Tibial nerve (tissue), 4 donors: ENCODE measurements around the gene GRIN2A. TPM values are rescaled to one million over a fixed set of nuclear protein-coding genes. Genes with fewer than 3 reads are reported as not detected.

Experiments
- DNase-seq, 2 donors: peaks; one replicate each; pipeline ENCODE4 v3.0.0-alpha.2; 2019; ENCODE audit warnings: low spot score in 2 of 2
- H3K27ac ChIP-seq, 4 donors: fragments of 200-600 bp; sonication (generic) in 3 of 4; one replicate each; pipeline ENCODE4 v1.5.1; 2017 to 2019; ENCODE audit warnings: mild to moderate bottlenecking in 1 of 4
- H3K27me3 ChIP-seq, 2 donors: fragments of 200-600 bp; sonication (generic) in 1 of 2; one replicate each; pipeline versions ENCODE4 v1.5.1 to v1.6.0; 2017 to 2019
- H3K36me3 ChIP-seq, 3 donors: fragments of 200-600 bp; sonication (generic); one replicate each; pipeline ENCODE4 v1.5.1; 2018 to 2019
- H3K4me1 ChIP-seq, 4 donors: fragments of 200-600 bp; sonication (generic) in 3 of 4; one replicate each; pipeline ENCODE4 v1.5.1; 2017 to 2019
- H3K4me3 ChIP-seq, 4 donors: fragments of 200-600 bp; sonication (generic) in 3 of 4; one replicate each; pipeline ENCODE4 v1.5.1; 2017 to 2019; ENCODE audit warnings: mild to moderate bottlenecking in 1 of 4, moderate library complexity in 1 of 4
- H3K9me3 ChIP-seq, 4 donors: fragments of 200-600 bp; sonication (generic) in 3 of 4; one replicate each; pipeline ENCODE4 v1.5.1; 2017 to 2019
- EP300 ChIP-seq, 2 donors: sonication (generic); formaldehyde crosslinking; IDR thresholded peaks; one replicate each; pipeline ENCODE4 v1.6.1; 2017; ENCODE audit warnings: antibody characterized with exemption in 2 of 2, mild to moderate bottlenecking in 1 of 2
- POLR2A ChIP-seq, 2 donors: fragments of 450-650 bp; IDR thresholded peaks; one replicate each; pipeline ENCODE4 v1.6.1; 2017; ENCODE audit warnings: antibody characterized with exemption in 2 of 2, mild to moderate bottlenecking in 2 of 2, moderate library complexity in 2 of 2
- WGBS, 2 donors: methylation state at CpG; one replicate each; pipeline ENCODE4 v1.1.5; 2018; 5-methylcytosine and 5-hydroxymethylcytosine counted together
- total RNA-seq, 4 donors: library from RNA; depleted of rRNA; stranded (reverse); fragments of >200 nt; gene quantifications; one replicate each; pipeline ENCODE4 v1.1.0, GENCODE V29; 2016
- TF ChIP-seq, protein P1 (sequence below), 5 experiments: fragments of 200-600 bp in 3 of 5; fragments of 450-650 bp in 2 of 5; sonication (generic) in 3 of 5; IDR thresholded peaks; one replicate each; pipeline ENCODE4 v1.5.1; 2016 to 2019; ENCODE audit warnings: antibody characterized with exemption in 5 of 5, mild to moderate bottlenecking in 3 of 5, moderate library complexity in 2 of 5

Gene GRIN2A
- total RNA-seq, 4 donors from 2014 or later, result under 0.01 to 0.44 (median 0.39) TPM; not detected in 1

DNA sequence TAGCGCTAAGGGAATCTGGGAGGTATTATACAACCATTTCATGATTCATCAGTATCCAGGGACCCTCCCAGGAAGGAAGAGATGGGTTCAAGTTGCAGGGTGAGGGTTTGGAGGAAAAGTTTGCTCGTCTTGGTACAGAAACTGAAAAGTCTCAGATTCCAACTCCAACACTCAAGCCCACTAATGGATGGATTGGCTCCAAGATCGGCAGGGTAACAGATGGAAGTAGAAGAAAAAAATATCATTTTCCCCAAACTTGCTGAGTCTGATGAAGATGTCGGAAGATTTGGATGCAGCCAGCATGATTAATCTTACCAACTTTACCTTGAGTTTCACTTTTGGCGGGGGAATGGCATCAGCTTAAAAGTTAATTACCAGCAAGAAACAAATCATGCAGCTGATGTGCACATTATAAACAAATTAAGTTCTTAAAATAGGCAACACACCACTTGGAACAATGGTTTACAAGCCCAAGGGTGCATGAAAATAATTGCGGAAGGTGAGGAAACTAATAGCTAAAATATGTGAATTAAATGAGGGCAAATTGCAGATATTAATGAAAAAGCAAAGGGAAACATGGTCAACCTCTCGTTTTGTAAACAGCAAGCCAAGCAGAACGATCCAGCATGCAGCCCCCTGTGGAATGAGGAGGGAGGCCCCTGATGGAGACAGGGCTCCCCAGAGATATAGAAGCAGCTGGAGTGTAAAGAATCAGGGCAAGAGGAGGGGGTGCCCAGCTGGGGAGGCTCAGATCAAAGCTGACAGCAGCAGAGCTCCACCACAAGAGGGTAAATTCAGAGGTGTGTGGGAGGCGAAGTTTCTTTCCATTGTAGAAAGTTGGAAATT is 44.1 kb upstream of the GRIN2A start:
- no peak overlapping the region for H3K27ac ChIP-seq
- H3K9me3 ChIP-seq, result peaks cover 0 to under 1% (median 0%) of the 10 kb centered on the region in 4 donors
- no peaks in the 10 kb centered on the region for H3K27me3 ChIP-seq
- WGBS, 2 donors, result 63 to 69% methylated on average over 9 of the region's 9 CpGs
- TF ChIP-seq POLR2A (IDR thresholded peaks at IDR 0.05) (no peak), EP300 (IDR thresholded peaks at IDR 0.05) (no peak)
- TF ChIP-seq, protein P1, sequence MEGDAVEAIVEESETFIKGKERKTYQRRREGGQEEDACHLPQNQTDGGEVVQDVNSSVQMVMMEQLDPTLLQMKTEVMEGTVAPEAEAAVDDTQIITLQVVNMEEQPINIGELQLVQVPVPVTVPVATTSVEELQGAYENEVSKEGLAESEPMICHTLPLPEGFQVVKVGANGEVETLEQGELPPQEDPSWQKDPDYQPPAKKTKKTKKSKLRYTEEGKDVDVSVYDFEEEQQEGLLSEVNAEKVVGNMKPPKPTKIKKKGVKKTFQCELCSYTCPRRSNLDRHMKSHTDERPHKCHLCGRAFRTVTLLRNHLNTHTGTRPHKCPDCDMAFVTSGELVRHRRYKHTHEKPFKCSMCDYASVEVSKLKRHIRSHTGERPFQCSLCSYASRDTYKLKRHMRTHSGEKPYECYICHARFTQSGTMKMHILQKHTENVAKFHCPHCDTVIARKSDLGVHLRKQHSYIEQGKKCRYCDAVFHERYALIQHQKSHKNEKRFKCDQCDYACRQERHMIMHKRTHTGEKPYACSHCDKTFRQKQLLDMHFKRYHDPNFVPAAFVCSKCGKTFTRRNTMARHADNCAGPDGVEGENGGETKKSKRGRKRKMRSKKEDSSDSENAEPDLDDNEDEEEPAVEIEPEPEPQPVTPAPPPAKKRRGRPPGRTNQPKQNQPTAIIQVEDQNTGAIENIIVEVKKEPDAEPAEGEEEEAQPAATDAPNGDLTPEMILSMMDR (IDR thresholded peaks at IDR 0.05), result no peak
- no peak overlapping the region for H3K4me3 ChIP-seq
- no peak for DNase-seq
- H3K36me3 ChIP-seq, result no peaks in the 10 kb centered on the region
- no peaks in the 10 kb centered on the region for H3K4me1 ChIP-seq

DNA sequence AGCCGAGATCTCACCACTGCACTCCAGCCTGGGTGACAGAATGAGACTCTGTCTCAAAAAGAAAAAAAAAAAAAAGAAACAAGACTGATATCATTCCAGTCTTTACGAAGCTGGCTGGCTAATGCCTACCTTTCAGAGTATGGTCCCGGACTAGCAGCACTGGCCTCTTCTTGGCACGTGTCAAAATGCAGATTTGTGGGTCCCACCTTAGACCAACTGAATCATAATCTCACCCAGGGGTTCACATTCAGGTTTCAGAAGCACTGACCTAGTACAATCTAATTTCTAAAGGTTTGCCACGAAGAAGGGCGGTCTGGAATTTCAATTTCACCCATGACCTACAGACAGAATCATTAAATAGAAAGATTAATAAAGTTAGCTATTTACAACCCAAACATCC is 43.4 kb upstream of the GRIN2A start:
- WGBS, 2 donors, result 78 to 83% methylated on average over 6 of the region's 6 CpGs
- Histone ChIP-seq H3K9me3 (no peaks in the 10 kb centered on the region), H3K27ac (no peak overlapping the region), H3K27me3 (no peaks in the 10 kb centered on the region), H3K4me1 (no peaks in the 10 kb centered on the region), H3K4me3 (no peak overlapping the region), H3K36me3 (no peaks in the 10 kb centered on the region)
- TF ChIP-seq, protein P1 (IDR thresholded peaks at IDR 0.05), result no peak
- no peak for TF ChIP-seq POLR2A (IDR thresholded peaks at IDR 0.05)
- no peak for TF ChIP-seq EP300 (IDR thresholded peaks at IDR 0.05)
- DNase-seq, result no peak

DNA sequence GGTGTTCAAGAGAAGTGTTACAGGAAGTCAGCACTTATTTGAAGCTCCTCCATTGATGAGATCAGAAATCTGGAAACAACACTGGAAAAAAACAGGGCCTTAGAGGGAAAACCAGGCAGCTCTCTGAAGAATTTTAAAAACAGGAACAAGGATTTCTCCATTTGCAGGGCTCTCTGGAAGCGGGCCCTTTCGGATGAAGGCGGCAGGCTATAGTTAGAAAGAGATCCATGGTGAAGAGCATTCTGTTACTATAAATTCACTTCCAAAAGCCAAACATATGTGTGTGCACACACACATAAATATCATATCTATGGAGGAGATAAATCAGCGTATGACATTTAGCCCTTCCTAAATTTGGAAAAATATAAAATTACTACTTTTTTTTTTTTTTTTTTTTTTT is 42.6 kb upstream of the GRIN2A start:
- 84 to 86% methylated on average over 4 of the region's 4 CpGs for WGBS, 2 donors
- Histone ChIP-seq H3K36me3 (no peaks in the 10 kb centered on the region), H3K27me3 (no peaks in the 10 kb centered on the region), H3K9me3 (no peaks in the 10 kb centered on the region), H3K4me3 (no peak overlapping the region), H3K27ac (no peak overlapping the region), H3K4me1 (no peaks in the 10 kb centered on the region)
- TF ChIP-seq POLR2A (IDR thresholded peaks at IDR 0.05) (no peak), EP300 (IDR thresholded peaks at IDR 0.05) (no peak)
- TF ChIP-seq, protein P1 (IDR thresholded peaks at IDR 0.05), result no peak
- DNase-seq, result no peak

DNA sequence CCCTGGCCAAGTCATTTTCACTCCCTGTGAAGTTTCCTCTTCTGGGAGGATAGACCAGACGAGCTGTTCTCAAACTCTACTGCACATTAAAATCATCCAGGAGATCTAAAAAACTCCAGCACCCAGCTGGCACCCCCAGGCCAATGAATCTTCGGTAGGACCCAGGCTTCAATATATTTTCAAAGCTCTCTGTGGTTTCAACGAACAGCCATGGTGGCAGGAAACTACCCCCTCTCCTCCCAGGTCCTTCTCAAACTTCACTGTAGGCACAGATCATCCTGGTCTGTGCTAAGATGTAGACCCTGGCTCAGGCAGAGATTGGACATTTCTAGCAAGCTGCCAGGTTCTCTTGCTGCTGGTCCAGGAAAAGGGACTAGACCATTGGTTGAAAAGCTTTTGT is 38.7 kb upstream of the GRIN2A start:
- Histone ChIP-seq H3K36me3 (no peaks in the 10 kb centered on the region), H3K27ac (no peak overlapping the region), H3K4me1 (no peaks in the 10 kb centered on the region), H3K4me3 (no peak overlapping the region), H3K27me3 (no peaks in the 10 kb centered on the region), H3K9me3 (no peaks in the 10 kb centered on the region)
- TF ChIP-seq, protein P1 (IDR thresholded peaks at IDR 0.05), result no peak
- TF ChIP-seq EP300 (IDR thresholded peaks at IDR 0.05) (no peak), POLR2A (IDR thresholded peaks at IDR 0.05) (no peak)
- no peak for DNase-seq
- 66 to 70% methylated on average over 3 of the region's 3 CpGs for WGBS, 2 donors

DNA sequence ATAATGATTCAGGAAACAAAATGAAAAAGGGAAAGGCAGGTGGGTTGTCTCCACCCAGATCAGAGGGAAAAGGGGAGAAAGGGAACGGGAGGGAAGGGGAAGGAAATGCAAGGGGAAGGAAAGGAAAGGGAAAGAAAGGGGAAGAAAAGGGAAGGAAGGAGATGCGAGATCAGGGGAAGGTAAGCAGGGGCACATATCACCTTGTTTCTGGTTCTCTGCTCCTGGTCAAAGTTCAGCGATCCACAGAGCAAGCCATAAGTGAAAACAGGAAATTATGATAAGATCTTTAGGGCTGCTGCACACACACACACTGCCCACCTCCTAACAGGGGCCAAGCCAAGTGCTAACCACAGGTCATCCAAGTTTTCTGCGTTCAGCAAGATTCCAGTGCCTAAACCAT is 37.5 kb upstream of the GRIN2A start:
- Histone ChIP-seq H3K27ac (no peak overlapping the region), H3K27me3 (no peaks in the 10 kb centered on the region), H3K4me1 (no peaks in the 10 kb centered on the region), H3K4me3 (no peak overlapping the region), H3K36me3 (no peaks in the 10 kb centered on the region), H3K9me3 (no peaks in the 10 kb centered on the region)
- 31 to 40% methylated on average over 4 of the region's 4 CpGs for WGBS, 2 donors
- DNase-seq, result no peak
- TF ChIP-seq EP300 (IDR thresholded peaks at IDR 0.05), result no peak
- TF ChIP-seq POLR2A (IDR thresholded peaks at IDR 0.05), result no peak
- TF ChIP-seq, protein P1 (IDR thresholded peaks at IDR 0.05), result no peak
